WERI-Rb-1 (cell line): ENCODE results near the gene IL10.
A peak's percentile ranks its signal among the peaks of the same experiment; 100 is the strongest.

Experiments used
- DNase-seq: peaks from one replicate; pipeline ENCODE4 v3.0.0-alpha.2; 2020
- H3K27ac ChIP-seq: fragments of 250-450 bp; sonication (Bioruptor Pico); 2 replicates; pipeline ENCODE4 v1.5.1; 2020; ENCODE audit warnings: mild to moderate bottlenecking, moderate library complexity
- H3K27me3 ChIP-seq: fragments of 250-450 bp; sonication (Bioruptor Pico); 2 replicates; pipeline ENCODE4 v1.5.1; 2021; ENCODE audit warnings: mild to moderate bottlenecking, low read depth, moderate library complexity; ENCODE audit not compliant: insufficient read depth, severe bottlenecking
- H3K36me3 ChIP-seq: fragments of 250-450 bp; sonication (Bioruptor Pico); 2 replicates; pipeline ENCODE4 v1.5.1; 2020; ENCODE audit warnings: mild to moderate bottlenecking, moderate library complexity
- H3K4me3 ChIP-seq: 2 replicates; pipeline ENCODE4 v1.5.1; 2011; ENCODE audit warnings: low read depth, mild to moderate bottlenecking, control low read depth, low read length
- H3K9me3 ChIP-seq: fragments of 250-450 bp; sonication (Bioruptor Pico); 2 replicates; pipeline ENCODE4 v1.5.1; 2021; ENCODE audit warnings: mild to moderate bottlenecking, moderate library complexity; ENCODE audit not compliant: severe bottlenecking
- CTCF ChIP-seq: IDR thresholded peaks from 2 replicates; pipeline ENCODE4 v1.5.1; 2011; ENCODE audit warnings: low read depth, mild to moderate bottlenecking, control low read depth, inconsistent platforms, low read length

The IL10 gene

GRCh38 chr1:206802401-206802800 lies 30.1 kb upstream of the IL10 start:
- no peak overlapping the region for H3K27ac ChIP-seq

DNA sequence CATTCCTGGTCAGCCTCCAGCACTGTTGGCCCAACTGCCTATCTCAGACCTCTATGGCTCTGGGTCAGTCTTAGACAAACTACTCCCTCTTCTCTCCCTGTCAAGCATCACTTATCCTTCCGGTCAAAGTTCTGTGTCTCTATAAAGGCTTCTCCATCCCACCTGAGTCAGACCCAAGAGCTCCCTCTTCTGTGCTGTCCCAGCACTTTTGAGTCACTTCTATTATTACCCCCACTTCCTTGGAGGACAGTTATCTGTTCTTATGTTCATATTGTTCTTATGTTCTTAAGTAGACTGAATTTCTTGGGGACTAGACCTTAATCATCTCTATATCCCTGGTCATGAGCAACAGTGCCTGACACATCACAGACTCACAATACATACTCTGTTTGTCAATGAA lies 29.2 kb upstream of the IL10 start:
- Histone ChIP-seq H3K27me3 (peaks cover 98% of the 10 kb centered on the region), H3K27ac (no peak overlapping the region), H3K4me3 (no peak overlapping the region), H3K9me3 (no peaks in the 10 kb centered on the region), H3K36me3 (no peaks in the 10 kb centered on the region)
- TF ChIP-seq CTCF = 0 out of 2 replicates have a peak, but pooled peaks have one; percentile 21
- DNase-seq = no peak

More at GRCh38 chr1:206802401-206802800, 30.1 kb upstream of the IL10 start:
- H3K4me3 ChIP-seq = no peak overlapping the region
- H3K36me3 ChIP-seq = no peaks in the 10 kb centered on the region
- H3K9me3 ChIP-seq = no peaks in the 10 kb centered on the region
- DNase-seq = no peak
- TF ChIP-seq CTCF = no peak
- peaks cover 98% of the 10 kb centered on the region for H3K27me3 ChIP-seq

DNA sequence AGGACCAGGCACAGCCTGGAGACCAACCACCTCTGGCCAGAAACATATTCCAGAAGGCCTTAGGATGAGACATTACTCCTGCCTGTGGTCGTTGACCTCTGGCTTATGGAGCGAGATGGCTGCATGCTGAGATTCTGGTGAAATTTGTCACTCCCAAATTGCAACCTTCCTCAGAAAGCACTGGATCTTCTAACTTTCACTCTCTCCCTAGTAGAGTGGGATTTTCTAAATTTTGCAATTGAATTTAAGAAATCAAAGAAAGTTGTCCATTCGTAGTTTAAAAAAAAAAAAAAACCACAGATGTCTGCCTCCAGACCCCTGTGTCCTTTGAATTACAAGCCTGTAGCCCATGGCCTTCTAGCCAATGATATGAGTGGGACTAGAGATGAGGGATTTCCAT lies 28.6 kb upstream of the IL10 start:
- Histone ChIP-seq H3K27ac (no peak overlapping the region), H3K27me3 (peaks cover 98% of the 10 kb centered on the region), H3K4me3 (no peak overlapping the region), H3K36me3 (no peaks in the 10 kb centered on the region), H3K9me3 (no peaks in the 10 kb centered on the region)
- TF ChIP-seq CTCF = no peak
- no peak for DNase-seq

DNA sequence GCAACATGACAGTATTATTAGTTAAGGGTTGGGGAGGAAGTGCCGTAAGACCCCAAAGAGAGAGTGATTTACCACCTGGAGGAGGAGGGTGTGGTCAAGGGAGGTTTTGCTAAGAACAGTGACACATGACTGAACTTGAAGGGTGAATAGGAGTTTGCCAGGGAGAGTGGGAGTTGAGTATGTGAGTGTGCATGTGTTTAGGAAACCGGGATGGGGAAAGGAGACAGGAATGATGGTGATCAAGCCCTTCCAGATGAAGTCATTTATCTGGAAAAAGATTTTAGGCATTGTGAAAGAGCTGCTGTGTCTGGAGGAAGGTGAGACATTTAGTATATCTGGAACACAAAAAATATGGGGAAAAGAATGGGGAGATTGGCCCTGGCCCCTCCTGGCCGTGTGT lies 28.1 kb upstream of the IL10 start:
- peaks cover 98% of the 10 kb centered on the region for H3K27me3 ChIP-seq

DNA sequence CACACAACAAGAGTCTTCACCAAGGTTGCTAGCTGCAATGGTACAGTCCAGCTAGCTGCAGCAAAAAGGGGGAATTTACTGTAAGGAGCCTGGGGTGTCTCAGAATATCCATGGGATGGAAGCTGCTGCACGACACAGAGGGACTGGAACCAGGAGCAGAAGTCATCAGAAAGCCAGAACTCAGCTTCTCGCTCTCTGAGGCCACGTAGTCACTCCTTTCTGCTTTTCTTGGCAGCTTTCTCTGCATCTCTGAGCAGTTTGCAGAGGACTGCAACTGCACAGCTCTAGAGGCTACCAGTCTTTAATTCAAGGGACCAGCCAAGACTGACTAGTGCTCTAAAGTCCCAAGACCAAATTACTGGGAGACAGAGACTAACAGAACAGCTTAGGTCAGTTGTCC lies 27.0 kb upstream of the IL10 start:
- Histone ChIP-seq H3K9me3 (no peaks in the 10 kb centered on the region), H3K27me3 (peaks cover 98% of the 10 kb centered on the region), H3K27ac (no peak overlapping the region), H3K36me3 (no peaks in the 10 kb centered on the region), H3K4me3 (no peak overlapping the region)
- no peak for TF ChIP-seq CTCF
- no peak for DNase-seq

More for the DNA sequence above, 28.1 kb upstream of the IL10 start:
- H3K4me3 ChIP-seq = no peak overlapping the region
- no peak for TF ChIP-seq CTCF
- no peaks in the 10 kb centered on the region for H3K9me3 ChIP-seq
- no peak overlapping the region for H3K27ac ChIP-seq
- no peak for DNase-seq
- no peaks in the 10 kb centered on the region for H3K36me3 ChIP-seq

GRCh38 chr1:206798384-206798996 lies 26.2 kb upstream of the IL10 start:
- Histone ChIP-seq H3K9me3 (peaks cover 4% of the 10 kb centered on the region), H3K36me3 (no peaks in the 10 kb centered on the region), H3K4me3 (no peak overlapping the region), H3K27me3 (peaks cover 98% of the 10 kb centered on the region), H3K27ac (no peak overlapping the region)
- DNase-seq = no peak
- TF ChIP-seq CTCF = no peak
